AG09319 (cell line): ENCODE results near the gene PREPL.

Experiments used
- DNase-seq: peaks from one replicate; pipeline ENCODE4 v3.0.0-alpha.2; 2010; ENCODE audit warnings: low read depth; ENCODE audit errors: extremely low read depth
- TF ChIP-seq, protein P1 (sequence below): IDR thresholded peaks from 2 replicates; pipeline ENCODE4 v1.5.1; 2011; ENCODE audit warnings: low read depth, mild to moderate bottlenecking, inconsistent platforms, low read length, moderate library complexity

Gene PREPL

DNA sequence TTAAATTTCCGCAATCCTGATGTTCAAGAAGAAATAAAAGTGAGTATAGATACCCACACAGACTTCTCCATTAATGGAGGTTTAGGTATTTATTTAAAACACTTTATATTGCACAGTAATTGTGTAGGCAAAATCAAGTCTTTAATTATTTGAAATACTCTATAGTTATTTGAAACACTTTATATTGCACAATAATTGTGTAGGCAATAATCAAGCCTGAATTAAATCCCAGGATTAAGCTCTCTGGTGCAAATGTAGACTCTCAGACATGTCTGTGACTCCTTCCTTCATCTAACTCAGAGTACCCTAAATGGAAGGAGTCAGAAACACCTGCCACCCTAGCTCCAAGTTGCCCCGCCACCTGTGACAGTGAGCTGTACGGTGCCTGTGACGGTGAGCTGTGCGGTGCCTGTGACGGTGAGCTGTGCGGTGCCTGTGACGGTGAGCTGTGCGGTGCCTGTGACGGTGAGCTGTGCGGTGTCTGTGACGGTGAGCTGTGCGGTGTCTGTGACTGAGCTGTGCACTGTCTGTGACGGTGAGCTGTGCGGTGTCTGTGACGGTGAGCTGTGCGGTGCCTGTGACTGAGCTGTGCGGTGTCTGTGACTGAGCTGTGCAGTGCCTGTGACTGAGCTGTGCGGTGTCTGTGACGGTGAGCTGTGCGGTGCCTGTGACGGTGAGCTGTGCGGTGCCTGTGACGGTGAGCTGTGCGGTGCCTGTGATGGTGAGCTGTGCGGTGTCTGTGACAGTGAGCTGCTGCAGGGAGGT is 75.0 kb downstream of the PREPL start:
- TF ChIP-seq, protein P1, sequence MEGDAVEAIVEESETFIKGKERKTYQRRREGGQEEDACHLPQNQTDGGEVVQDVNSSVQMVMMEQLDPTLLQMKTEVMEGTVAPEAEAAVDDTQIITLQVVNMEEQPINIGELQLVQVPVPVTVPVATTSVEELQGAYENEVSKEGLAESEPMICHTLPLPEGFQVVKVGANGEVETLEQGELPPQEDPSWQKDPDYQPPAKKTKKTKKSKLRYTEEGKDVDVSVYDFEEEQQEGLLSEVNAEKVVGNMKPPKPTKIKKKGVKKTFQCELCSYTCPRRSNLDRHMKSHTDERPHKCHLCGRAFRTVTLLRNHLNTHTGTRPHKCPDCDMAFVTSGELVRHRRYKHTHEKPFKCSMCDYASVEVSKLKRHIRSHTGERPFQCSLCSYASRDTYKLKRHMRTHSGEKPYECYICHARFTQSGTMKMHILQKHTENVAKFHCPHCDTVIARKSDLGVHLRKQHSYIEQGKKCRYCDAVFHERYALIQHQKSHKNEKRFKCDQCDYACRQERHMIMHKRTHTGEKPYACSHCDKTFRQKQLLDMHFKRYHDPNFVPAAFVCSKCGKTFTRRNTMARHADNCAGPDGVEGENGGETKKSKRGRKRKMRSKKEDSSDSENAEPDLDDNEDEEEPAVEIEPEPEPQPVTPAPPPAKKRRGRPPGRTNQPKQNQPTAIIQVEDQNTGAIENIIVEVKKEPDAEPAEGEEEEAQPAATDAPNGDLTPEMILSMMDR, result no peak
- no peak for DNase-seq

DNA sequence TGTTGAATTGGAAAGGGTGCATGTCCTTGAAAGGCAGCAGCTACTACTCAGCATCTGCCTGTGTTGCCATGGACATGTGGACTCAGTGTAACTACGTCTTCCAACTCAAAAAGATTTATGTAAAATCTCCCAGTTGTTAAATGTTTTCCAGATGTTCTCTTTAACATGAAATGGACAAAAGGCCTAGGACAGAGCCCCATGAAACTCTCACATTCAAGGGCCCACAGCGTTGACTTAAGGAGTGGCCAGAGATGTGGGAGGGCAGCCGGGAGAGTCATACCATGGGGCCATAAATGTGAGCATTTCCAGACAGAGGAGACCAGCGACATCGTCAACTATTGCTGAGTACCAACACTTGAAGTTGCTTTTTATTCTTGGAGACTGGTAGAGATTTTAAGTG is 76.1 kb downstream of the PREPL start:
- TF ChIP-seq, protein P1, result no peak
- DNase-seq, result no peak

DNA sequence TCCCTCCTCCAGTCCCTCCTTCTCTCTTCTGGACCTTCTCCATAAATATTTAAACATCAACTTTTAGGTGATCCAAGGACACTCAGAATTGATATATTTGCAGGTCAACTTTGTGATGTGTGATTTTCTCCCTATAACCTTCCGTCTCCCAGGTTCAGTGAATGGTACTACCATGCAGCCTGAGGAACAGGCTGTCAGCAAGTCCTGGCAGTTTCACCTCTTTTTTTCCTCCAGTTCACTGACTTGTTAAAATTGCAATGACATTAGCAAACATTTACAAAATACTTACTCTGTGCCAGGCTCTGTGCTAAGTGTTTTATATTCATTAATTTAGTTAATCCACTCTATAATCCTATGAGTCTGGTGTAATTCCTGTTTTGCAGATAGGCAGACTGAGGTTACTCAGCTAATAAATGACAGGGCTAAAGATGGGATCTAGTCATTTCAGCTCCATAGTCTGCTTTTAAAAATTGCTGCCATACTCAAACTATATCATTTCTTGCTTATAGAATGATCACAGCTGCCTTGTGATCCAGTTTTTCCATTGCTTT is 78.1 kb downstream of the PREPL start:
- no peak for DNase-seq
- TF ChIP-seq, protein P1, result no peak

DNA sequence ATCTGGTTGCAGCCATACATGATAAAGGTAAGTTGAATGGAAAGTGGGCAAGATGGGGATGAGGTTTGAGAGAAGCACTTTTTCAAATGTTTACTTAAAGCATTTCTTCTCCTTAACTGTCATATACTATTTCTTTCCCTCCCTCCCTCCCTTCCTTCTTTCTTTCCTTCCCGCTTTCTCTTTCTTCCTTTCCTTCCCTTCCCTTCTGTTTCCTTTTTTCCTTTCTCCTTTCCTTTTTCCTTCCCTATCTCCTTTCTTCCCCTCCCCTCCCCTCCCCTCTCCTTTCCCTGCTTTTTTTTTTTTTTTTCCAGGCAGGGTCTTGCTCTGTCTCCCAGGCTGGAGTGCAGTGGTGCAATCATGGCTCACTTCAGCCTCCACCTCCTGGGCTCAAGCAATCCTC is 80.4 kb downstream of the PREPL start:
- no peak for DNase-seq
- TF ChIP-seq, protein P1, result no peak

DNA sequence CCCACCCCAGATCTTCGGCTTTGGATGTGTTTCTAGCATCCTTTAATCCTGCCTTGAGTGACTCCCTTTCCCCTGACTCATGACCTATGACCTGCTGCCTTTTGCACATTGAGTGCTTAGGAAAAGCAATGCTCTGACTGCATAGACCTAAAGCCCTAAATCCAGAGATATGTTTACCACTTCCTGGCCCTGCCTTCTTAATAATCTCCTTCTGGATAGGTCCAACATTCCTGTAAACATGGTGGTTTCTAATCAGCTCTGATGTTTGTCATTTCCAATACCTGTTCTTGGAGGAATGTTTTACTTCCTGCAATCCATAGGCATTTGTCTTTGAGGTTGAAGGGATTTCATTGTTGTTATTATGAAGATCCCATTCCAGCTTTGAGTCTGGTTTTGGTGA is 83.8 kb downstream of the PREPL start:
- TF ChIP-seq, protein P1, result no peak
- DNase-seq, result no peak

DNA sequence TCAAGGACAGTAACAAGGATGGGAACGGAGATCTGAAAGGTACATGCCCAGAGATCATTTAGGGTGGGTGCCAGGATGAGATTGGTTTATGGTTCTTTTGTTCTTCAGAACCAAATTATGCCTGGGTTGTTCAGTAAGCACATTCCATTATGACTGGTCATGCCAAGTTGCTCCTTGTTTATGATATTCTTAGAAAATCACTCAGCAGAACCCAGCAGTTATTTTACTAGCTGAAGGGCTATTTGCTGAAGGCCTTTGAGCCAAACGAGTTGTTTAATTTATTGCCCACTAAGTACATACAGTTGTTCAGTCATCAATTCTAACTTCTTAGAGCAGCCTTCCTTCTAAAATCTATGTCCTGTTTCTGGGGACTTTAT is 85.4 kb downstream of the PREPL start:
- no peak for DNase-seq
- TF ChIP-seq, protein P1, result no peak

DNA sequence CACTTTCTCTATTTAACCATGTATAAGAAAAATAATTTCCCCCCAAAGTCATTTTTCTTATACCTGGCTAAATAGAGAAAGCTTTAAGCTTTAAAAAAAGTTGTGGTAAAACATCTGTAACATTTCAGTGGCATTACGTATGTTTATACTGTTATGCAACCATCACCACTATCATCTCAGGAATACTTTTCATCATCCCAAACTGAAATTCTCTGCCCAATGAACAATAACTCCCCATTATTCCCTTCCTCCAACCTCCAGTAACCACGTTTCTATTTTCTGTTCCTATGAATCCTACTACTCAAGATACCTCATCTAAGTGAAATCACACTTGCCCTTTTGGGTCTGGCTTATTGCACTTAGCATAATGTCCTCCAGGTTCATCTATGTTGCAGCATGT is 87.7 kb downstream of the PREPL start:
- DNase-seq, result no peak
- TF ChIP-seq, protein P1, result no peak
